HG02798 (cell line): ENCODE data around the gene SLC22A31.
"Not testable (repeated sequence)": the region's sequence is repeated elsewhere in the genome, so short reads cannot be mapped to it uniquely, and the experiment has no call there.

Experiments
- ATAC-seq: cut with Tn5 transposase; IDR thresholded peaks from one replicate; pipeline ENCODE4 v1.9.1; 2021; ENCODE audit warnings: mild to moderate bottlenecking; ENCODE audit not compliant: unreplicated experiment, poor library complexity

Gene SLC22A31

DNA sequence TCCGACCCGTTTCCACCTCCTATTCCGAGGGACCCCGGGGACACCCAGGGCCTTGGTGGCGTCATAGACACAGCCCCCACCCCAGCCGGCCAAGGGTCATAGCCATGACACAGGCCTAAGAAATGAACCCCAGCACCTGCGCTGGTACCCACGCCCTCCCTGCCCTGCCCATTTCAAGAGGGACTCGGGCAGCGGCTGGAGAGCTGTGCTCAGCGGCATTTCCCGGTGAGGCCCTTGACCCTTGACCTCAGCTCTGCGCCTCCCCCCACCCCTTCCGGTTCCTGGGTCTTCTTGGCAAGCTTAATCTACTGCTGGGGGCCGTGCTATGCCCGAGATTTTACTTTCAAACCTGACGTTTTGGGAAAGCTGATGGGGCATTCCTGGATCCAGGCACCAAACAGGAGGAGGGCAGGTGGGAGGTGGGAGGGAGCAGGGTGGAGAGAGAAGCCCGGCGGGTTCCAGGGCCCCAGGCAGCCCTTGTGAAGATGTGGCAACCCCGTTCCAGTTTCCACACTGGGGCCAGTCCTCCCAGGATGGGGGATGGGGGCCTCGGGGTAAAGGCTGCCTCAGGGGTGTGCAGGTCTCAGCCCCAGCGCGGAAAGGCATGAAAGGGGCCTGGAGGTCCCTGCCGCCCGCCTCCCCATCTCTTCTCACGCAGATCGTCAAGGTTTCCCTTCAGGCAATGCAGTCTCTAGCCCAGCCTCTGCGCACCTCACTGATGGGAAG lies at the start of gene SLC22A31:
Gene SLC22A31, minus strand, starts transcription at position 414 of the 726 bp plus-strand sequence. Its CDS starts 36 bp downstream, at position 378.
- ATAC-seq, result no peak

DNA sequence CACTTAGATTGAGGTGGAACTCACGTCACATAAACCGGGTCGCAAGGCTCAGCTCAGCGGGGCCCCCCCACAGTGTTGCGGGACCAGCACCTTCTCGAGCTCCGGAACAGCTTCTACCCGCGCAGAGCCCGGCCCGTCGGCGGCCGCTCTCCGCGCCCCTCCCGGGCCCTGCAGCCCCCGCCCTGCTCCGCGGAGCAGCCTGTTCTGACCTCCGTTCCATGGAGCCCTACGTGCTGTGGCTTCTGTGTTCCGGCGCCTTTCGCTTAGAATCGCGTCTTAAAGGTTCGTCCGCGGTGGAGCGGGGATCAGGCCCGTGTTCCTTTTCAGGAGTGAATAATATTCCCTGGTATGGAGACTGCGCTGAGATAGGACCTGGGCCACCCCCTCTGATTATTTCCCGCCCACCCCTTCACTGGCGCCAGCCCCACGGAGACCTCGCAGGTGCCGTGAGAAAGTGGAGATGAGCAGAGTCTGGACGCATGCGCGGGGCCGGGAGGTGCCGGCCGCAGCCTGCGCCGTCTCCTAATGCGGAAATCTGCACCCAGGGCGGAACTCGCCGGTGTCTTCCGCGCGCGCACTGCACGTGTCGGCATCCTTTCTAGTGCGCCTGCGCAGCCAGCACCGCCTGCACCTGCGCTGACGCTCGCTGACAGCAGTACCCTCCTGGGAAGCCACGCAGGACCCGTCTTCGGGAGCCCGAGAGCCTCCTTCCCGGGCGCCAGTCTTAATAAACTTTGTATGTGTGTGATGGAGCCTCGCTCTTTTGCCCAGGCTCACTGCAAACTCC lies 48.1 kb upstream of the SLC22A31 start:
- ATAC-seq, result no peak

DNA sequence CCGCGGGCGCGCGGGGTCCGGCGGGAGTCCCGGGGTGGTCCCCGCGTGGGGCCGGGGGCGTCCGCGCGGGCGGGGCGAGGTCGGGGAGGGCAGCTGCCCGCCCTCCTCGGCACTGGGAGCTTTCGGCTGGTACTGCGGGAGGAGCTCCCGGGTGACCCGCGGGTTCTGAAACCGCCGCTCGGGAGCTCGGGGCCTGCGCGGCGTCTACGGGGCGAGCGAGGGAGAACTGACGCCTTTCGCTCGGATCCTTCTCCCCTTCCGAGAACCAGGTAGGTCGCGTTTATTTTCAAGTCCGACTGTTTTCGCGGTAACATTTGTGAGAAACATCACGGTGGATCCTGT lies 47.4 kb upstream of the SLC22A31 start:
- ATAC-seq, result not testable (repeated sequence)

DNA sequence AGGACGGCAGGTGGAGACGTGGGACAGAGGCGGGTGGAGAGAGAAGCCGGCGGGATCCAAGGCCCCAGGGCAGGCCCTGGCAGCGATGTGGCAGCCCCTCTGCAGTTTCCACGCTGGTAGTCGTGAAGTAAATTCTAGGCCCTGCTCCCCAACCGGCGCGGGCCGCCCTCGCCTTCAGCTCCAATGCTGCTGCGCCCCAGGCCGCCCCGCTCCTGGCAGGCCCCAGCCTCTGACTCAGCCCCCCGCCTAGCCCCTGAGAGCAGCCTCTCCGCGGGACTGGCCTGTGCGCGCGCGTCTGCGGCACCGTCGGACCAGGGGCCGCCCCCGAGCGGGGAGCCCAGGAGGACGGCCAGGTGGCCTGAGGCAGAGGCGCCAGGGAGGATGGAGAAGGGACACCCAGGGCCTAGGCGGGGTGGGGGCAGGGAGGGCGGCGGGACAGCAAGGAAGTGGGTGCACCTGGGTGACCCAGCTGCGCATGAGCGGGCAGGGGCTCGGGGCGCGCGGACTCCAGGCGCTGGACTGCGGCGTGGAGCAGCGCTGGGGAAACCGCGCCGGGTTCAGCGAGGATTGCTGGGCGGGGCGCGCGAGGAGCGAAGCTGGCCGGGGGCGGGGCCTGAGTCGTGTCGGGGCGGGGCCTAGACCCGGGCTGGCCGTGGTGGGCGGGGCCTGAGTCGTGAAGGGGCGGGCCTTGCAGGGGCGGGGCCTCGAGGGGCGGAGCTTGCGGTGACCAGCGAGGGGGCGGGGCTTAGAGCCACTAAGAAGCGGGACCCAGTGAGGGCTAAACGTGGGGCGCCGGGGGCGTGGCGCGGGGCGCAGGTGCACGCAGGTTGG lies 46.8 kb upstream of the SLC22A31 start:
- peak; percentile 66 for ATAC-seq

DNA sequence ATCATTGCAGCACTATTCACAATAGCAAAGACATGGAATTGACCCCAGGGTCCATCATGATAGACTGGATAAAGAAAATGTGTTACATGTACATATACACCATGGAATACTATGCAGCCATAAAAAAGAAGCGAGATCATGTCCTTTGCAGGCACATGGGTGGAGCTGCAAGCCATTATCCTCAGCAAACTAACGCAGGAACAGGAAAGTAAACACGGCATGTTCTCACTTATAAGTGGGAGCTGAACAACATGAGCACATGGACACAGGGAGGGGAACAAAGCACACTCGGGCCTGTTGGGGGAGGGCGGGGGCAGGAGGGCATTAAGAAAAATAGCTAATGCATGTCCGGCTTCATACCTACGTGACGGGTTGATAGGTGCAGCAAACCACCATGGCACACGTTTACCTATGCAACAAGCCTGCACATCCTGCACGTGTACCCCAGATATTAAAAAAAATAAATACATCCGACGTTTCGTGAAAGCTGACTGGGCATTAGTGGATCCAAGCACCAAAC lies 46.1 kb upstream of the SLC22A31 start:
- no peak for ATAC-seq

DNA sequence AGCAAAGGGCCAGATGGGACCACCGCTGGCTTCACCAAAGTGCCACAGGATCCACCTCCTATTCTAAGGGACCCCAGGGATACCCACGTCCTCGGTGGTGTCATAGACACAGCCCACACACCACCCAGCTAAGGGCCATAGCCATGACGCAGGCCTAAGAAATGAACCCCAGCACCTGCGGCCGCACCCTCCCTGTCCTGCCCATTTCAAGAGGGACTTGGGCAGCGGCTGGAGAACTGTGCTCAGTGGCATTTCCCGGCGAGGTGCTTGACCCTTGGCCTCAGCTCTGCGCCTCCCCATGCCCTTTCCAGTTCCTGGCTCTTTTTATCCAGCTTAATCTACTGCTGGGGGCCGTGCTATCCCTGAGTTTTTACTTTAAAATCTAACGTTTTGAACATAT lies 44.4 kb upstream of the SLC22A31 start:
- no peak for ATAC-seq

DNA sequence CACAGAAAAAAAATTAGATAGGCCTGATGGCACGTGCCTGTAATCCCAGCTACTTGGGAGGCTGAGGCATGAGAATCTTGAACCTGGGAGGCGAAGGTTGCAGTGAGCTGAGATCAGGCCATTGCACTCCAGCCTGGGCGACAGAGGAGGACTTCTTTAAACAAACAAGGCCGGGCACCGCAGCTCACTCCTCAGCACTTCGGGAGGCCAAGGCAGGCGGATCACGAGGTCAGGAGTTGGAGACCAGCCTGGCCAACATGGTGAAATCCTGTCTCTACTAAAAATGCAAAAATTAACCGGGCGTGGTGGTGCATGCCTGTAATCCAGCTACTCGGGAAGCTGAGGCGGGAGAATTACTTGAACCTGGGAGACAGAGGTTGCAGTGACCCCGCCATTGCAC lies 43.9 kb upstream of the SLC22A31 start:
- not testable (repeated sequence) for ATAC-seq

DNA sequence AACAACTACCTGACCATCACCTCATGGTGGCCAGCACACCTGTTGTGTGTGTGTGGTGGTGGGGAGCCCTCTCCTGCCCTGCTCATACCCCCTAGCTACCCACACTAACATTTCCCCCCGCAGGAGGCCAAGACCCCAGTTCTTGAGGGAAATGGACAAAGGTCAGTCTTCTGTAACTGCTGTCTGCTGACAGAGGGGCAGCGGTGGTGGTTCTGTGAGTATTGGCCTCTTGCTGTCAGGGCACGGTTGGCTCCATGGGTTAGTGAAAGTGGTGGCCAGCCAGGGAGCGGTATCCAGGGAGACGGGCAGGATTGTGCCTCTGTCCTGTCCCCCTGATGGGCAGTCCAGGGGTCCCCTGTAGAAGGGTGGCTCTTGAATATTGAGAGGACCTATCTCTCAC lies 43.3 kb upstream of the SLC22A31 start:
- no peak for ATAC-seq

DNA sequence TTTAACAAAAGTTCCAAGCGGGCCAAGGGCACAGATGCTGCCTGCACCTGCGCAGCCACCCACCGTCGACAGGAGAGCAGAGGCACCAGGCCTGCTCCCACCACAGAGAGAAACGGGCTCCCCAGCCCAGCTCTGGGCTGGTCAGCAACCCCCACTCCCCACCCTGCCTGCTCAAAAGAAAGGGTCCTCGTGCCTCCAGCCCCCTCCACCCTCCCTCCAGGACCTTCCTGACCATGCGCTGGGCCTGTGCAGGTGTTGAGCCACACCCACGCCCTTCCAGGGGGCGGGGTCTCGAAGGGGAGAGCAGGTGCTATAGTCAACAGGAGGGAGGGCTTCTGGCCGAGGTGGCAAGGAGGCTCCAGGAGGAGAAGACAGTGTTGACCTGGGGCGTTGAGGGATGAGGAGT lies 42.5 kb upstream of the SLC22A31 start:
- ATAC-seq, result no peak

DNA sequence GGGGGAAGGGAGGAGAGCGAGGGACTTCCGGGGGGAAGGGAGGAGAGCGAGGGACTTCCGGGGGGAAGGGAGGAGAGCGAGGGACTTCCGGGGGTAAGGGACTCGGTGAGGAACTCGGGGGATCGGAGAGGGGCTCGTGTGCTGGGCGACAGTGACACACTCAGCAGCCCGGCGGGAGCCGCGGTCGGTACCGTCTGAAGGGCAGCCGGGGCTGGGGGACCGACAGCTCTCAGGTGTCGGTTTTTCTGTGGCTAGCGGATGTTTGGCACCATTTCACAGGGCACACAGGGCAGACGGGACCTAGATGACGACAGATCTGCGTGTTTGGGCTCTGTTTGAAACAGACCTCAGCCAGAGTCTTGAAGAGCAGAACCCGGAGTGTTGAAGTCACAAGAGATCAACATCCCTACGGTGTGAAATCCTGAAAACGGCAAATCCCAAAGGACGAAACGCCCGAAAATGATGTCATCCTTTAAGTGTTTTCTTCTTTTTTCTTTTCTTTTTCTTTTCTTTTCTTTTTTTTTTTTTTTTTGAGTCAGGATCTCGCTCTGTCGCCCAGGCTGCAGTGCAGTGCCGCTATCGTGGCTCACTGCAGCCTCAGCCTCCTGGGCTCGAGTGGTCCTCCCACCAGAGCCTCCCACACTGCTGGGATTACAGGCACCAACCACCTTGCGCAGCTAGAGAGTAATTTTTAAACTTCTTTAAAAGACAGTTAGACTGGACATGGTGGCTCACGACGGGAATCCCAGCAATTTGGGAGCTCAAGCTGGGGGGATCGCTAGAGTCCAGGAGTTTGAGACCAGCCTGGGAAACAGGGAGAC lies 41.1 kb upstream of the SLC22A31 start:
- peak; percentile 78 for ATAC-seq

DNA sequence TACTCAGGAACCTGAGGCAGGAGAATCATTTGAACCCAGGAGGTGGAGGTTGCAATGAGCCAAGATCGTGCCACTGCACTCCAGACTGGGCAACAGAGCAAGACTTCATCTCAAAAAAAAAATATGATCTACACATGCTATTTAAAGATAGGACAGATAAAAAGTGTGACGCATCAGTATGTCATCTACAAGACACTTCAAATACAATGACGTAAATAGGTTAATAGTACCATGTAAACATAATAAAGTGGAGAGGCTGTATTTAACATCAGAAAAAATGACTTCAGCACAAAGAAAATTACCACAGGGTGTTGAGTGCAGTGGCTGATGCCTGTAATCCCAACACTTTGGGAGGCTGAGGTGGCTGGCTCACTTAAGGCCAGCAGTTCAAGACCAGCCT lies 37.4 kb upstream of the SLC22A31 start:
- ATAC-seq, result no peak

DNA sequence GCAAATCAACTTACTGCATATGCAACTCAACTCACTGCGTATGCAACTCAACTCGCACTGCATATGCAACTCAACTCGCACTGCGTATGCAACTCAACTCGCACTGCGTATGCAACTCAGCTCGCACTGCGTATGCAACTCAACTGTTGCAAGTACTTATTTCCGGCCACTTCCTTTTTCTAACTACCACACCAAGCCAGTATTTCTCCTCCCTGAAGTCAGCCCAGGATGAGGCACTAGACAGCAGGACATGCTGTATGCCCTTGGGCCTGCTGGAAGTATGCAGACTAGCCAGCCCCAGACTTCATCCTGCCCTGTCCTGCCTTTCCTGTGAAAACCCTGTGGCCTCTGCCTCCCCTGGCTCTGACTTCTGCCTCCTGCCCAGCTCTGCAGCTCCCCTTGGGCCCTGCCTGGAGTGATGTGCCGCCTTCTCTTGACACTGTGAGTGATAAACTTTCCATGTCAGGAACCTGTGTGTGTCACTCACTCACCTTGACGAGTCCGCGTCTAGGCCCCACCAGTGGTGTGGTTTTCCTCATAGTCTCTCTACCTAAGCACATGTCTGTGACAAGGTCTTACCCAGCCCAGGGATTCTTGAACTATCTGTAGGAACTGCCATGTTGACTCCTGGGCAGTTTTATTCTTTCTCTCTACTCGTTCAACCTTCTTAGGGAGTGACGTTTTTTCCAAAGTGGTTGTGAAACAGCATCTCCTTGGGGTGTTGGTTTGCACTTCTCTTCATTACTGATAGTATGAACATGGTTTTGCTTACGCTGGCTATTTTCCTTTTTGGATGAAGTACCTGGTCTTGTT lies 33.5 kb upstream of the SLC22A31 start:
- no peak for ATAC-seq

DNA sequence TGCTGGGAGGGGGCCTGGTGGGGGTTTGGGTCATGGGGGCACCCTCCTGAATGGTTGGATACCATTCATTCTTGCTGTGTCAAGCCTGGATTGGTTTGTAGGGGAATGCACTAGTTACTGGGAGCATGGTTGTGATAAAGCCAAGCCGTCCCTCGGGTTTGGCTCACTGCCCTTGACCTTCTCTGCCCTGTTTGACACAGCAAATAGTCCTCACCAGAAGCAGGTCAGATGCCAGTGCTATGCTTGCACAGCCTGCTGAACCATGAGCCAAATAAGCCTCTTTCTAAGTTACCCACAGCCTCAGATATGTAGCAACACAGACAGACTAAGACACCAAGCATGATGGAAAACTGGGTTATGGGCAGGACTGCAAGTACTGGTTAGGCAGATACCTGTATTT lies 31.8 kb upstream of the SLC22A31 start:
- no peak for ATAC-seq

DNA sequence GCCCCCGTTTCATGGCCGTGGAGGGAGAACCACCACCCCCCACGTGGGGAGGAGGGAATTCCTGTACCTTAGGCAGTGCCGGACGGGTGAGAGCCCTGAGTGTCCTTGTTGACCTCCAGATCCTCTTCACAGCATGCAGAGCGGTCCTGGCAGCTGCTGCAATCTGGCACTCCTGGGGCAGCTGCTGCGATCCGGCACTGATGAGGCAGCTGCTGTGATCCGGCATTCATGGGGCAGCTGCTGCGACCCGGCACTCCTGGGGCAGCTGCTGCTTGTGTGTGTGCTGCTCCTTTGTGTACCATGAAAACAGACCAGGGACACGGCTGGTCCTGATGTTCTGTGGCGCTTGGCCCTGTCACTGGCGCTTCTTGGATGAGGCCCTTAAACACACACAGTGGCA lies 29.9 kb upstream of the SLC22A31 start:
- ATAC-seq, result no peak

DNA sequence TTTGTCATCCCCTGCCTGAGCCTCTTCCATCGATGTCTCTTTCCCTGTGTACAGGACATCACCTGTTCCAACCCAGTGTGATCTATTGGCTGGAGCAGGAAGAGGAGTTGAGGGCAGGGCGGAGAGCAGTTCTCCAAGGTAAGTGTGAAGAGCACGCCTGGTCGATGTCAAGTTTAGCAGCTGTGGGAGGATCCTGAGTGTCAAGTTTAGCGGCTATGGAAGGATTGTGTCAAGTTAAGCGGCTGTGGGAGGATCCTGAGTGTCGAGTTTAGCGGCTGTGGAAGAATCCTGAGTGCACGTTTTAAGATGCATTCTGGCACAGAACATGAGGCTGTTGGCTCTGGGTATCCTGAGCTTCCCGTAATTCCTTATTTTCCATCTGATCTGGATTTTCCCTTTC lies 24.3 kb upstream of the SLC22A31 start:
- ATAC-seq, result no peak

DNA sequence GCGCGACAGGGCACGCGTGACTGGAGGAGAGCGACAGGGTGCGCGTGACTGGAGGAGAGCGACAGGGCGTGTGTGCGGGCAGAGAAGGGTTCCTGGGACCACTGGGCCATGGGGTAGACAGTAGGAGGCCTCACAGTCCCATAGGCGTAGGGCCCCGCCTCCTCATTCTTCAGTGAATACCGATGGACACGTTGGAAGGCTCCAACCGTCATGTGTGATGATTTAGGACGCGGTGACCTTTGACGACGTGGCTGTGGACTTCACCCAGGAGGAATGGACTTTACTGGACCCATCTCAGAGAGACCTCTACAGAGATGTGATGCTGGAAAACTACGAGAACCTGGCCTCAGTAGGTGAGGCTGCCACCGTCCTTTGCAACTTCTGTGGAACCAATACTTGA lies 22.6 kb upstream of the SLC22A31 start:
- ATAC-seq, result no peak

DNA sequence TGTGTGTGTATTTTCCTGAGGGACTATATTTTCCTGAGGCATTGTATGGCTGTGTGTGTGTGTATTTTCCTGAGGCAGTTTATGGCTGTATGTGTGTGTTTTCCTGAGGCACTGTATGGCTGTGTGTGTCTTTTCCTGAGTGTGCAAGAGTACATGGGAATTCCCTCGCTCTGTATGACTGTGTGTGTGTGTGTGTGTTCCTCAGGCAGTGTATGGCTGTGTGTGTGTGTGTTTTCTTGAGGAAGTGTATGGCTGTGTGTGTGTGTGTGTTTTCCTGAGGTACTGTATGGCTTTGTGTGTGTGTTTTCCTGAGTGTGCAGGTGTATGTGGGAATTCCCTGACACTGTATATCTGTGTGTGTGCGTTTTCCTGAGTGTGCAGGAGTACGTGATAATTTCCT lies 21.3 kb upstream of the SLC22A31 start:
- no peak for ATAC-seq

DNA sequence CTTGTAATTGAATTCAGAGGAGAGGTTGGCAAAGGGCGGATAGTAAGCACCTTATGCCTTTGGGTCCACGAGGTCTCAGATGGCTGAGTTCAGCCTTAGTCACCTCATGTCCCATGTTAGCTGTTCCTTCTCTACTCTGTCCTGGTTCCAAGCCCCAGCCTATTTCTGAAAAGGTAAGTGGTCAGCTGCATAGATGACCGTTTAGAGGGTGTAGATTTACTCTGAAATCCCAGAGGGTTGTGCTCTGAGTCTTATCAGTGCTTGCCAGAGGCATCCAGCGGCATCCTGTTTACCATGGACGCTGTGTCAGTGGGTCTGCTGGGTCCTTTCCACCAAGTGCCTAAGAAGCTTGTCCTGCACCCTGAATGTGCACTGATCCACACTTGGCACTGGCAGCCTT lies 19.0 kb upstream of the SLC22A31 start:
- no peak for ATAC-seq
